ENCODE results near the gene WDR70.
"Not testable (repeated sequence)": the region's sequence is repeated elsewhere in the genome, so short reads cannot be mapped to it uniquely, and the experiment has no call there.

Gene WDR70

DNA sequence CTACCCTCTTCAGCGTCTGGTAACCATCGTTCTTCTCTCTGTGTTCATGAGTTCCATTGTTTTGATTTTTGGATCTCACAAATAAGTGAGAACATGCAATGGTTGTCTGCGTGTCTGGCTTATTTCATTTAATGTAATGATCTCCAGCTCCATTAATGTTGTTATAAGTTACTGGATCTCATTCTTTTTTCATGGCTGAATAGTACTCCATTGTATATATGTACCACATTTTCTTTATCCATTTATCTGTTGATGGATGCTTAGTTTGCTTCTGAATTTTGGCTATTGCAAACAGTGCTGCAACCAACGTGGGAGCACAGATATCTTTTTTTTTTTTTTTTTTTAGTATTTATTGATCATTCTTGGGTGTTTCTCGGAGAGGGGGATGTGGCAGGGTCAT lies 139.2 kb downstream of the WDR70 start:
- not testable (repeated sequence) for DNase-seq

DNA sequence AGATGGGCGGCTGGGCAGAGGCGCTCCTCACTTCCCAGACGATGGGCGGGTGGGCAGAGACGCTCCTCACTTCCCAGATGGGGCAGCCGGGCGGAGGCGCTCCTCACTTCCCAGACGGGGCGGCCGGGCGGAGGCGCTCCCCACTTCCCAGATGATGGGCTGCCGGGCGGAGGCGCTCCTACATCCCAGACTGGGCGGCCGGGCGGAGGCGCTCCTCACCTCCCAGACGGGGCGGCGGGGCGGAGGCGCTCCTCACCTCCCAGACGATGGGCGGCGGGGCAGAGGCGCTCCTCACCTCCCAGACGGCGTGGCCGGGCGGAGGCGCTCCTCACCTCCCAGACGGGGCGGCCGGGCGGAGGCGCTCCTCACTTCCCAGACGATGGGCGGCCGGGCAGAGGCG lies 140.2 kb downstream of the WDR70 start:
- DNase-seq = no peak

- no peak for DNase-seq
These were observed 140.7 kb downstream of the WDR70 start for GRCh38 chr5:37519807-37520206.

DNA sequence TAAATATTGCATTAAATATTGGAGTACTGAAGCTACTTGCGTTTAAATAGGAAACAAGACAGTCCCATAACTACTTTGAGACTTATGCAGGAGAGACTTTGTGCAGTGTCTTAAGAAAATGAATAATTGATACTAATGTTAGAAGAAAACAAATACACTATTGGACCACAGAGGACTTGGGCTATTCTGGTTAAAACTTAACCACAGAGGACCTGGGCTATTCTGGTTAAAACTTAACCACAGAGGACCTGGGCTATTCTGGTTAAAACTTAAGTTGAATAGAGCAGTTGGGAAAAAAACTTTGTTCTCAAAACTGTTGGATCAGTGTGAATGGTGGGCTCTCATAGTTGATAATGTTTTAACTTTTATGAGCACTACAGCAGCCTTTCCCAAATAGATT lies 141.7 kb downstream of the WDR70 start:
- no peak for DNase-seq

DNA sequence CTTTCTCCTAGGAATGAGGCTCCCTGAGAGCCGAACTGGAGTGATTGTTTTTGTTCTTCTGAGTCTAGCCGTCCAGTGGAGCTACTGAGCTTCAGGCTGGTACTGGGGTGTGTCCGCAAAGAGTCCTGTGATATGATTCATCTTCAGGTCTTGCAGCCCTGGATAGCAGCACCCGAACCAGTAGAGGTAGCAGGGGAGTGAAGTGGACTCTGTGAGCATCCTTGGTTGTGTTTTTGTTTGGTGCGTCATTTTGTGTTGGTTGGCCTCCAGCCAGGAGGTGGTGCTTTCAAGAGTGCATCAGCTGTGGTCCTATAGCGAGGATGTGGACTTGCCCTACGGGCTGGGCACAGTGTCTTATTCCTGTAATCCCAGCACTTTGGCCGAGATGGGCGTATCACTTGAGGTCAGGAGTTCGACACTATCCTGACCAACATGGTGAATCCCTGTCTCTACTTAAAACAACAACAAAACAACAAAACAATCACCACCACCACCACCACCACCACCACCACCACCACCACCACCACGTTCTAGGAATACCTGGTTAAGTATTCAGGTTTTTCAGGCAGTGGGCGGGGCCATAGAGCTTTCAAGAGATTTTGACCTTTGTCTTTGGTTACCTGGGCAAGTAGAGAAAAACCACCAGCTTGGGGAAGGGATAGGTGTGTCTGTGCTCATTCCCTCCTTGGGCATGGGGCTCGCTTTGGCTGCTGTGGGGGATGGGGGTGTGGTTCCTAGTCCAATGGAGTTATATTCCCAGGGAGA lies 154.0 kb downstream of the WDR70 start:
- DNase-seq = no peak

DNA sequence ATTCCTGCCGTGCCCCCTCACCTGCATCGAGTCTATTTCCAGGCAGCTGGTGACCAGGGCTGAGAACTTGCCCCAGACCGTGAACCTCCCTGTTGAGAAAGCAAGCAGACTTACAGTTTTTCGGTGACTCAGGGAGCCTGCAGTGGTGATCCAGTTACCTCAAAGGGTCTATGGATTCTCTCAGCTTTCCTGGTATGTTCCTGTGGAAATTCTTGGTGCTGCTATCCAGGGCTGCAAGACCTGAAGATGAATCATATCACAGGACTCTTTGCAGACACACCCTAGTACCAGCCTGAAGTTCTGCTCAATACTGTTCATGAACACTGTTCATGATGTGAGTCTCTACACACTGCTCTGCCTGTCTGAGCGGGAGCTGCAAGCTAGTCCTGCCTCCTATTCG lies 154.7 kb downstream of the WDR70 start:
- no peak for DNase-seq

GRCh38 chr5:37539459-37539858 lies 160.3 kb downstream of the WDR70 start:
- DNase-seq = no peak

DNA sequence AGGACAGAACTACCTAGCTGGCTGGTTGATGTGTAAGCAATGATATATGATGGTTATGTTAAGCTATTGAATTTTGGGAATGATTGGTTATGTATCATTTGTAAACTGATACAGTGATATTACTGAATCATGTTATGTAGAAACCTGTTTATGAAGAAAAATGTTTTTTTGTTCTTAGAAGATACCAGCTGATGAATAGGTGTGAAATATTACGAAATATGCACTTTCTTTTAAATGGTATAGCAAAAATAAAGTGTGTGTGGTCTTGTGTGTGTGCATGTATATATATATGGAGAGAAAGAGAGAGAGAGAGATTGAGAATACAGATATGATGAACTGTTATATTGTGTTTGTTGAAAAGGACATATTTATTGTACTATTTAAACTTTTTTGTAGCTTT lies 164.1 kb downstream of the WDR70 start:
- no peak for DNase-seq

DNA sequence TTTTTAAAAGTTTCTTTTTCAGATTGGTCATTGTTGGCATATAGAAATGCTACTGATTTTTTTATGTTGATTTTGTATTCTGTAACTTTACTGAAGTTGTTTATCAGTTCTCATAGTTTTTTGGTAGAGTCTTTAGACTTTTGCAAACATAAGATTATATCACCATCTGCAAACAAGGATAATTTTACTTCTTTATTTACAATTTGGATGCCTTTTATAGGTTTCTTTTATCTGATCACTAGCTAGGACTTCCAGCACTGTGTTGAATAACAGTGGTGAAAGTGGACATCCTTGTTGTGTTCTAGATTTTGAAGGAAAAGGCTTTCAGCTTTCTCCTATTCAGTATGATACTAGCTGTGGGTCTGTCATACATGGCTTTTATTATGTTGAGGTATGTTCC lies 170.3 kb downstream of the WDR70 start:
- no peak for DNase-seq

DNA sequence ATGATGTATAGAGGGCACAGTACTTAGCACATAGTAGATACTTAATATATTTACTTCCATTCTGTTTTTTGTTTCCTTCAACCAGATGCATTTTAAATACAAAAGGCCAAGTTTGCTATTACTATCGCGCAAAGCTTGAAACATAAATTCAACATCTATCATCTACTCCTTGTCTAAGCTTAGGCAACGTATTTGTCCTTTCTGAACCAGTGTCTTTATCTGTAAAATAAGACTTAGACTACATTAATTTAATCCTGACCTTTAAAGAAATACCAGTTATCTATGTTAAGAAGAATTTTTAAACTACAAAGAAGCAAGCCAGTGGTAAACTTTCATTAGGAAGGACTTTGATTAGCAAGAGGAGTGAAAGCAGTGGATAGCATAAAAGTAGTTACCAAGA lies 173.0 kb downstream of the WDR70 start:
- no peak for DNase-seq

- no peak for DNase-seq
These were observed 173.9 kb downstream of the WDR70 start for GRCh38 chr5:37552770-37553719.

GRCh38 chr5:37553720-37554404 lies 174.7 kb downstream of the WDR70 start:
- DNase-seq = no peak

- no peak for DNase-seq
These were observed 175.3 kb downstream of the WDR70 start for GRCh38 chr5:37554405-37554739.

DNA sequence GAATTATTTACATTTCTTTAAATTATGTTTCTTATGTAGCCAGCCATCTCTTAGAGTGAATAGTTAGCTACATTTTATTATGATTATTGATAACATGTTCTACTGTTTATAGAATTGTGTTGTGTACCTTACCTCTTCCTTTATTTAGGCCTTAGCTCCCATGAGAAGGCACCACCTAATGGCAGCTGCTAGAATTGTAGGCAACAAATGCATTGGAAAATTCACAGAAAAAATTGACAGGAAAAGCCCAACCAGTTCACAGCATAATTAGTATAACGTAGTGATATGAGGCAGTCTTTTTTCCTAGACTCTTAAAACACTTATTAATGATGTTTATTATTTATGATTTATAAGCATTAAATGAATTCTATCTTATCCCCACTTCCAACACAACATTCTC lies 175.8 kb downstream of the WDR70 start:
- DNase-seq = no peak

DNA sequence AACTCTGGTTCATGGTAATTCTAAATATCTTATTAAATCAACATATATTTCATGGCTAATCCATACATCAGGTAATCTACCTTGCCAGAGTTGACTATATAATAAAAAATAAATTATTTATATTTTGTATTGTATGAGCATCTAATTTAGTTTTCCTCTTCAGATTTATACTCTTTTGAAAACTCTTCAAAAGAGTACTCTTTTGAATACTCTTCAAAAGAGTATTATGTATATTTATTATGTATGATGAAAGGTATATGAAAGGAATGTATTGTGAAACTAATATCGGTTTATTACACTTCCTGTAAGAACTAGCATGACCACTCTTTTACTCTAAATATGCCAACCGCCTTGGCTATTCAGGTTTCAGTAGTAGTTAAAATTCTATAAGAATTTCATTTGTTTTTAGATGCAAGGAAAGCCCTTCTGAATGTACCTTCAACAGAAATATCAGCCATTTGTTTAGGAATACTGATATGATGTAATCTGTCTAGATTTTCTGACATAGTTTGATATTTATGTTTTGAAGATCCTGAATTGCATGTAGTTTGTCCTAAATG lies 178.7 kb downstream of the WDR70 start:
- no peak for DNase-seq

- DNase-seq = no peak
These were observed 186.0 kb downstream of the WDR70 start for GRCh38 chr5:37565062-37565670.

- DNase-seq = no peak
These were observed 188.4 kb downstream of the WDR70 start for GRCh38 chr5:37567566-37567965.

DNA sequence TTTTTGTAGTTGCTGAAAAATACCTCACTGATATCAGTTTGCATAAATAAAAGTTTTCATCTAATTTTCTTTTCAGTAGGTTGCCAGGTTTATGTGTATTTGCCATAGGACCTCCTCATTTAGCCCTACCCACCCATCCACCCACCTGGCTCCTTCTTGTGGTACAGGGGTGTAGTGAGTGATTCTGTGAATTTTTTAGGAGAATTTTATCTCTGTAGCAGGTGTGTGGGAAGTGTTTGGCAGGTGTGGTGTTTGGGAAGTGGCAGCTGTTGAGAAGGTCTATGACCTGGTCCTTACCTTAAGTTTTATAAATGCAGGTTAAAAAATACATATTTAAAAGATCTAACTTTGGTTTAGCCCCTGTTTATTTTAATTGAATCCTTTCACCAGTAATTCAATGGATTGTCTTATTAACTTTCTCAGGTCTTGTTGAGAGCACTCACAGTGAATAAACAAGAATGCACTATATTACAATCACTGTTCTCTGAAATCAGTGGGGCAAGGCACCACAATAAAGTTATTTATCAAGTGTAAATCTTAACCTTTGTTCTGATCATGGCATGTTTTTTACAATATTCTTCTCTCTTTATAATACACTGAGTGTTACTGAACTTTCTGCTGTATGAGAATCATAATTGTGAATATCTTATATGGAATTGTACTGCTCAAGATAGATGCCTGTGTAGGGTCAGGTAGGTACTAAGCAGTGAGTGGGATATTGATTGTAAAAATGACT lies 189.1 kb downstream of the WDR70 start:
- DNase-seq = no peak

DNA sequence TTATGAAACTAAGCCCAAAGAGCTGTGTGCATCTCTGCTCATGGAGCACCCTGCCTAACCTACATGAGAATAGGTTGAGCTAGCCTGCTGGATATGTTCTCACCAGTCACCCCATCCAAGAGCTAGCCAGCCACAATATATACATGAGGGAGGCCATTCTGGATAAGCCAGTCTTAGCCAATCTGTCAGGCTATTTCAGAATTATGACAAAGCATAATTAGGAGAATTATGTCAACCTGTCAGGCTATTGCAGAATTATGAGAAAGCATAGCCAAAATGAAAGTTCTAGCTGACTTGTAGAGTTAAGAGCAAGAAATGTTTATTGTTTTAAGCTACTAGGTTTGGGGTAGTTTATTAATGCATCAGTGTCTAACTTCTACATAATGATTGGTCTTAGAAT lies 189.8 kb downstream of the WDR70 start:
- no peak for DNase-seq

- DNase-seq = no peak
These were observed 190.3 kb downstream of the WDR70 start for GRCh38 chr5:37569466-37569865.

DNA sequence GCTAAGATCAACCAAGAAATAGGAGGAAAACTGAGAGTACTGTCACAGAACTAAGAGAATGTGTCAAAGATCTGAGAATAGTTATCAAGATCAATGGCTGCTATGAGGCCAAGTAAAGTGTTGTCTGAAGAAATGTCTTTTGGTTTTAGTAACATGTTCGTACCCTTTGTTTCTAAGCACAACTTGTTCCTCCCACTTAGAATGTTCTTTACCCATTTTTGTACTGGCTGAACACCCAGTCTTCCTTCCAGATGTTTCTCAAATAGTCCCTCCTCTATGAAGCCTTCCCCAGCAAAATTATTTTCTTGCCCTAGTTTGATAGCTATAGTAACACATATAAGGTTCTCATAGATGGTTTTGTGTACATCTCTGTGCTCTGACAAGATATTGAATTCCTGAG lies 191.5 kb downstream of the WDR70 start:
- DNase-seq = no peak

GRCh38 chr5:37571985-37572384 lies 192.9 kb downstream of the WDR70 start:
- no peak for DNase-seq
